H1 (cell line): ENCODE data around the gene TSNAXIP1. TPM values are rescaled to one million over a fixed set of nuclear protein-coding genes. Genes with fewer than 3 reads are reported as not detected.

Experiments
- ATF3 ChIP-seq: IDR thresholded peaks from 2 replicates; pipeline ENCODE4 v1.6.1; 2011; ENCODE audit warnings: low read depth, mild to moderate bottlenecking, low read length; ENCODE audit not compliant: insufficient read depth
- BACH1 ChIP-seq: IDR thresholded peaks from 2 replicates; pipeline ENCODE4 v1.6.1; 2012; ENCODE audit warnings: low read length, improper control_type of control experiment
- CEBPB ChIP-seq: IDR thresholded peaks from 2 replicates; pipeline ENCODE4 v1.6.1; 2012; ENCODE audit warnings: low read depth, low read length
- CHD2 ChIP-seq: IDR thresholded peaks from 2 replicates; pipeline ENCODE4 v1.6.1; 2012; ENCODE audit warnings: low read length, improper control_type of control experiment
- E2F6 ChIP-seq: IDR thresholded peaks from 2 replicates; pipeline ENCODE4 v1.6.1; 2012; ENCODE audit warnings: inconsistent platforms
- HDAC6 ChIP-seq: IDR thresholded peaks from one replicate; pipeline ENCODE4 v1.7.1; 2012; ENCODE audit warnings: low read depth, mild to moderate bottlenecking, inconsistent platforms, low read length, moderate library complexity
- JUND ChIP-seq: IDR thresholded peaks from 2 replicates; pipeline ENCODE4 v1.6.1; 2011; ENCODE audit warnings: mild to moderate bottlenecking, improper control_type of control experiment, low read length
- KDM1A ChIP-seq: fragments of 200-600, 300-600 bp; sonication (generic); IDR thresholded peaks from 2 replicates; pipeline ENCODE4 v1.7.1; 2016; ENCODE audit warnings: mild to moderate bottlenecking, low read length, borderline replicate concordance
- KDM4A ChIP-seq: IDR thresholded peaks from one replicate; pipeline ENCODE4 v1.7.1; 2012; ENCODE audit warnings: low read depth, mild to moderate bottlenecking, moderate library complexity, low read length, inconsistent platforms; ENCODE audit not compliant: severe bottlenecking
- MAFK ChIP-seq: IDR thresholded peaks from 2 replicates; pipeline ENCODE4 v1.6.1; 2012; ENCODE audit warnings: low read depth, mild to moderate bottlenecking, improper control_type of control experiment, low read length
- NANOG ChIP-seq: IDR thresholded peaks from 2 replicates; pipeline ENCODE4 v1.6.1; 2011; ENCODE audit warnings: low read length, low read depth, mild to moderate bottlenecking, inconsistent platforms; ENCODE audit not compliant: insufficient read depth, poor library complexity, severe bottlenecking
- POU5F1 ChIP-seq: IDR thresholded peaks from 2 replicates; pipeline ENCODE4 v1.6.1; 2011; ENCODE audit warnings: low read depth, mild to moderate bottlenecking, low read length, moderate library complexity
- SP1 ChIP-seq: IDR thresholded peaks from 2 replicates; pipeline ENCODE4 v1.6.1; 2011; ENCODE audit warnings: low read depth, low read length
- SUZ12 ChIP-seq: fragments of 200-600 bp; sonication (generic); IDR thresholded peaks from 2 replicates; pipeline ENCODE4 v1.6.1; 2012; ENCODE audit warnings: mild to moderate bottlenecking, inconsistent platforms, low read length, moderate library complexity, mixed read lengths
- TAF1 ChIP-seq: IDR thresholded peaks from 2 replicates; pipeline ENCODE4 v1.6.1; 2011; ENCODE audit warnings: mild to moderate bottlenecking, low read depth, low read length
- TAF7 ChIP-seq: optimal IDR thresholded peaks from 2 replicates; pipeline ENCODE3; 2011; ENCODE audit warnings: low read depth, mild to moderate bottlenecking, inconsistent platforms, low read length, moderate library complexity, borderline replicate concordance
- TBP ChIP-seq: IDR thresholded peaks from 2 replicates; pipeline ENCODE4 v1.6.1; 2011; ENCODE audit warnings: low read depth, low read length, improper control_type of control experiment
- TCF12 ChIP-seq: IDR thresholded peaks from 2 replicates; pipeline ENCODE4 v1.6.1; 2011; ENCODE audit warnings: low read depth, mild to moderate bottlenecking, low read length
- ZNF274 ChIP-seq: IDR thresholded peaks from 2 replicates; pipeline ENCODE4 v1.7.0; 2012; ENCODE audit warnings: low read length, borderline replicate concordance; ENCODE audit errors: extremely low read depth
- polyA plus RNA-seq, 7 experiments: library from polyadenylated mRNA; depleted of rRNA in 3 of 7; stranded (reverse) in 5 of 7; unstranded in 2 of 7; fragments of >200 nt in 5 of 7; fragments of 200-250 nt in 2 of 7; gene quantifications; 1 replicate in 5 of 7; 2 replicates in 1 of 7; 4 replicates in 1 of 7; pipeline versions ENCODE4 v1.2.1 to v1.2.3, GENCODE V29; 2011 to 2013; ENCODE audit warnings: missing spikeins in 2 of 7, mixed read lengths in 2 of 7
- total RNA-seq: library from RNA; stranded (reverse); fragmentation: NEBNext Ultra II Directional; extraction: Animal tissue kit (Norgen Biotek cat#: 25700); gene quantifications from 2 replicates; pipeline ENCODE4 v1.2.1, GENCODE V29; 2021
- TF ChIP-seq, protein P1 (sequence below): IDR thresholded peaks from 2 replicates; pipeline ENCODE4 v1.6.1; 2012; ENCODE audit warnings: inconsistent platforms
- TF ChIP-seq, protein P2 (sequence below), 3 experiments: IDR thresholded peaks; 1 replicate in 2 of 3; 2 replicates in 1 of 3; pipeline versions ENCODE4 v1.5.1 to v1.6.1; 2011; ENCODE audit warnings: low read length in 3 of 3, mild to moderate bottlenecking in 3 of 3, inconsistent platforms in 2 of 3, low read depth in 1 of 3, moderate library complexity in 1 of 3; ENCODE audit not compliant: insufficient read depth in 1 of 3; ENCODE audit errors: control extremely low read depth in 1 of 3

TSNAXIP1 gene
- total and polyA plus RNA-seq, 2 of the 8 experiments (the other 6 are each of a cell fraction or from before 2014, with no cell fraction given): 0.37 to 0.94 TPM

- TF ChIP-seq TCF12: no peak
- TF ChIP-seq ATF3: peak; percentile 53; the same call in 1 of the 2 replicates
- no peak for TF ChIP-seq SUZ12
- peak; percentile 99 for TF ChIP-seq TAF1
- no peak for TF ChIP-seq HDAC6
- TF ChIP-seq MAFK: no peak
- TF ChIP-seq, protein P1, sequence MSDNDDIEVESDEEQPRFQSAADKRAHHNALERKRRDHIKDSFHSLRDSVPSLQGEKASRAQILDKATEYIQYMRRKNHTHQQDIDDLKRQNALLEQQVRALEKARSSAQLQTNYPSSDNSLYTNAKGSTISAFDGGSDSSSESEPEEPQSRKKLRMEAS: peak; percentile 24; the same call in 1 of the 2 replicates
- TF ChIP-seq NANOG: no peak
- TF ChIP-seq SP1: peak; percentile 83
- no peak for TF ChIP-seq ZNF274
- TF ChIP-seq BACH1: no peak
- no peak for TF ChIP-seq KDM1A
- TF ChIP-seq TBP: peak; percentile 95
- TF ChIP-seq JUND: peak; percentile 55; the same call in 1 of the 2 replicates
- no peak for TF ChIP-seq E2F6
- peak; percentile 95 for TF ChIP-seq TAF7
- 0 out of 2 replicates have a peak, but pooled peaks have one; percentile 40 for TF ChIP-seq CEBPB
- TF ChIP-seq POU5F1: no peak
- TF ChIP-seq, protein P2, sequence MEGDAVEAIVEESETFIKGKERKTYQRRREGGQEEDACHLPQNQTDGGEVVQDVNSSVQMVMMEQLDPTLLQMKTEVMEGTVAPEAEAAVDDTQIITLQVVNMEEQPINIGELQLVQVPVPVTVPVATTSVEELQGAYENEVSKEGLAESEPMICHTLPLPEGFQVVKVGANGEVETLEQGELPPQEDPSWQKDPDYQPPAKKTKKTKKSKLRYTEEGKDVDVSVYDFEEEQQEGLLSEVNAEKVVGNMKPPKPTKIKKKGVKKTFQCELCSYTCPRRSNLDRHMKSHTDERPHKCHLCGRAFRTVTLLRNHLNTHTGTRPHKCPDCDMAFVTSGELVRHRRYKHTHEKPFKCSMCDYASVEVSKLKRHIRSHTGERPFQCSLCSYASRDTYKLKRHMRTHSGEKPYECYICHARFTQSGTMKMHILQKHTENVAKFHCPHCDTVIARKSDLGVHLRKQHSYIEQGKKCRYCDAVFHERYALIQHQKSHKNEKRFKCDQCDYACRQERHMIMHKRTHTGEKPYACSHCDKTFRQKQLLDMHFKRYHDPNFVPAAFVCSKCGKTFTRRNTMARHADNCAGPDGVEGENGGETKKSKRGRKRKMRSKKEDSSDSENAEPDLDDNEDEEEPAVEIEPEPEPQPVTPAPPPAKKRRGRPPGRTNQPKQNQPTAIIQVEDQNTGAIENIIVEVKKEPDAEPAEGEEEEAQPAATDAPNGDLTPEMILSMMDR (IDR thresholded peaks at IDR 0.05; ENCODE audit: control extremely low read depth in 1 of 3, insufficient read depth in 1 of 3, low read depth in 1 of 3, low read length in 3 of 3): no peak
- TF ChIP-seq KDM4A: peak; percentile 74
- TF ChIP-seq CHD2: peak; percentile 66; the same call in 1 of the 2 replicates
Measured at GRCh38 chr16:67806428-67807147, at the start of gene TSNAXIP1, which contains the start of gene RANBP10 (continued).
